SKM-1 (cell line): ENCODE data around the gene INTS14.
A peak's percentile ranks its signal among the peaks of the same experiment; 100 is the strongest.

Experiments used
- DNase-seq: peaks from one replicate; lab custom pipeline; 2025; ENCODE audit not compliant: unreplicated experiment; lab: John Stamatoyannopoulos, UW

The INTS14 gene

DNA sequence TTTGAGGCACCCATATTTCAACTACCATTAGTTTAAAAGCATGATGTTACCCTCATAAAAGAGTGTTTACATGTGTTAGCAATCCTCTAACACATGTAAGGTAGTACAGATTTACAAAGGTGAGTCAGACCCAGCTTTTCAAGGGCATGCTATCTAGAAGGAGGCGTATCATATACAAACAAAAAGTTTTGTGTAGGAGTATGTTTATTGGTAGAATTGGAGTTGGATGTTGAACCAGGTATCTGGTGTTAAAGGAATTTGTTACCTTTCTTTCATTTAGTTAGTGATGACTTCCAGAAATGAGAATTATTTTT is 78.2 kb downstream of the INTS14 start:
- no peak for DNase-seq

DNA sequence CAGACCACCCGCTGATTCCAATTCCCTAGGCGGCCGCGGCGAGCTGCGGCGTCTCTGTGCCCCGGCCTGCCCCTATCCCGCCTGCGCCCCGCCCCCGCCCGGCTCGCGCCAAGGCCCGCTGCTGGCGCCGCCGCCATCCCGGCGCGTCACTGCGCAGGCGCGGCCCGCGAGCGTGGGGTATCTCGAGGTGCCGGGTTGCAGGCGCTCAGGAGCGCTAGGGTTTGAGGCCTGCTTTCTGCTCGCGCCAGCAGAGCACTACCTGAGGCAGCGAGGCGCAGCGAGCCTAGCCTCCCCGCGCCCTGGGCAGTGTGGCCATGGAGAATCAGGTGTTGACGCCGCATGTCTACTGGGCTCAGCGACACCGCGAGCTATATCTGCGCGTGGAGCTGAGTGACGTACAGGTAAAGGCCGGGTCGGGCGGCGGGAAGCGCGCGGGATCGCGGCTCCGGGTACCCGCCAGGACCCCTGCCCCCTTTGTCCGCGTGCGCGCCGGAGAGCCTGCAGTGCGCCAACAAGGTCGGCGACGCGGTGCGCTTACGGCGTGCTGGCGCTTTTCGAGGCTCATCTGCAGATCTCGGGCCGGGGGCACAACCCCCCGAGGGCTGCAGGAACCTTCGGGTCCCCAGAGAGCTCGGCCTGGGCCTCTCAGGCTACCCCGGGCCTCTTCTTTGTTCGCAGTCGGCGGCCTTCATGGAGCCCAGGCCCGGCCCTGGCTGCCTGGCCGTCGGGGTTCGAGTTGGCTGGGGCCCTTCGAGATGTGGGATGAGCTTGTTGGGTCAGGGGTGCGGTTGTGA is 80.4 kb downstream of the INTS14 start, which contains the start of gene HACD3:
HACD3 (plus strand) TSS at position 146 of the 794 bp plus-strand sequence; CDS start at position 315, 169 bp downstream.
- peak; percentile 60 for DNase-seq

DNA sequence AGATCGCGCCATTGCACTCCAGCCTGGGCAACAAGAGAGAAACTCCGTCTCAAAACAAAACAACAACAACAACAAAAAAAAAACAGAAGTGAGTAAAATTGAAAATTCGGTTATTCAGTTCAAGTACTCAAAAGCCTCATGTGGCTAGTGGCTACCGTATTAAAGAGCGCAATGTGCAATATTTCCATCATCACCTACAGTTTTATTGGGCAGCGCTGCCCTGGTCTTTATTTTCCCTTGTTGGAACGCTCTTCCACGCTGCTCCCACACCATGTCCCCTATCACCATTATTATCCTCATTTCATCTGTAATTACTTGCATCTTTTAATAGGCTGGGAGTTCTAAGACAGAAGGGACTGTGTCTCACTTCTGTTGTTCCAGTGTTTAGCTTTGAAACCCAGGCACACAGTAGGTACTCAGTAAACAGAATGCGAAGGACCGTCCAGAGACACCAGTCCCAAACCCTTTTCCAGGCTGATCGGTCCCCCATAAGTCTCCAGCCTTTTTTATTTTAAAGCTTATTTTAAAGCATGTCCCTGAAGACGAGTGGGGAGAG is 81.1 kb downstream of the INTS14 start:
- no peak for DNase-seq
